ENCODE data around the gene HMBS.

The HMBS gene

GRCh38 chr11:119081682-119082260, 2.9 kb upstream of the HMBS start:
- Histone ChIP-seq H3K27me3 (ENCODE audit: control insufficient read depth, insufficient read depth, low read length) (no peaks in the 10 kb centered on the region), H3K36me3 (ENCODE audit: control insufficient read depth, insufficient read depth, low read length) (peaks cover 46% of the 10 kb centered on the region), H3K9ac (ENCODE audit: low read length) (no peak overlapping the region), H3K27ac (ENCODE audit: low read depth, low read length) (no peak overlapping the region), H3K4me1 (ENCODE audit: control insufficient read depth, insufficient read depth, low read length) (peaks cover 7% of the 10 kb centered on the region), H3K4me3 (ENCODE audit: low read length) (no peak overlapping the region)

- Histone ChIP-seq H3K27ac (ENCODE audit: low read depth, low read length) (peak overlapping the region; percentile 68), H3K9ac (ENCODE audit: low read length) (peak overlapping the region; percentile 85), H3K27me3 (ENCODE audit: control insufficient read depth, insufficient read depth, low read length) (no peaks in the 10 kb centered on the region), H3K36me3 (ENCODE audit: control insufficient read depth, insufficient read depth, low read length) (peaks cover 20% of the 10 kb centered on the region), H3K4me1 (ENCODE audit: control insufficient read depth, insufficient read depth, low read length) (peaks cover 7% of the 10 kb centered on the region), H3K4me3 (ENCODE audit: low read length) (peak overlapping the region; percentile 90)
Observed at GRCh38 chr11:119085437-119085847, 761 bp downstream of the HMBS start.

GRCh38 chr11:119087123-119087522, 2.4 kb downstream of the HMBS start:
- Histone ChIP-seq H3K27me3 (ENCODE audit: control insufficient read depth, insufficient read depth, low read length) (no peaks in the 10 kb centered on the region), H3K4me1 (ENCODE audit: control insufficient read depth, insufficient read depth, low read length) (peaks cover 7% of the 10 kb centered on the region), H3K27ac (ENCODE audit: low read depth, low read length) (no peak overlapping the region), H3K9ac (ENCODE audit: low read length) (no peak overlapping the region), H3K36me3 (ENCODE audit: control insufficient read depth, insufficient read depth, low read length) (peaks cover 9% of the 10 kb centered on the region), H3K4me3 (ENCODE audit: low read length) (no peak overlapping the region)

GRCh38 chr11:119087747-119088241, 3.1 kb downstream of the HMBS start:
- no peak overlapping the region for H3K4me3 ChIP-seq (ENCODE audit: low read length)
- peaks cover 10% of the 10 kb centered on the region for H3K4me1 ChIP-seq (ENCODE audit: control insufficient read depth, insufficient read depth, low read length)

GRCh38 chr11:119088406-119088805, 3.7 kb downstream of the HMBS start:
- Histone ChIP-seq H3K4me1 (ENCODE audit: control insufficient read depth, insufficient read depth, low read length) (peaks cover 12% of the 10 kb centered on the region), H3K27ac (ENCODE audit: low read depth, low read length) (no peak overlapping the region), H3K9ac (ENCODE audit: low read length) (no peak overlapping the region), H3K27me3 (ENCODE audit: control insufficient read depth, insufficient read depth, low read length) (no peaks in the 10 kb centered on the region), H3K4me3 (ENCODE audit: low read length) (no peak overlapping the region), H3K36me3 (ENCODE audit: control insufficient read depth, insufficient read depth, low read length) (peaks cover 8% of the 10 kb centered on the region)

More at GRCh38 chr11:119087747-119088241, 3.1 kb downstream of the HMBS start:
- H3K27me3 ChIP-seq (ENCODE audit: control insufficient read depth, insufficient read depth, low read length), result no peaks in the 10 kb centered on the region
- peaks cover 8% of the 10 kb centered on the region for H3K36me3 ChIP-seq (ENCODE audit: control insufficient read depth, insufficient read depth, low read length)
- no peak overlapping the region for H3K27ac ChIP-seq (ENCODE audit: low read depth, low read length)
- H3K9ac ChIP-seq (ENCODE audit: low read length), result no peak overlapping the region

- no peak overlapping the region for H3K9ac ChIP-seq (ENCODE audit: low read length)
- peaks cover 18% of the 10 kb centered on the region for H3K4me1 ChIP-seq (ENCODE audit: control insufficient read depth, insufficient read depth, low read length)
- no peaks in the 10 kb centered on the region for H3K27me3 ChIP-seq (ENCODE audit: control insufficient read depth, insufficient read depth, low read length)
- no peak overlapping the region for H3K27ac ChIP-seq (ENCODE audit: low read depth, low read length)
- H3K36me3 ChIP-seq (ENCODE audit: control insufficient read depth, insufficient read depth, low read length), result peaks cover 8% of the 10 kb centered on the region
- H3K4me3 ChIP-seq (ENCODE audit: low read length), result no peak overlapping the region
Observed at GRCh38 chr11:119089319-119089718, 4.6 kb downstream of the HMBS start.

- no peak overlapping the region for H3K9ac ChIP-seq (ENCODE audit: low read length)
Observed at GRCh38 chr11:119091178-119091577, 6.5 kb downstream of the HMBS start.

GRCh38 chr11:119091966-119092879, 7.5 kb downstream of the HMBS start:
- Histone ChIP-seq H3K36me3 (ENCODE audit: control insufficient read depth, insufficient read depth, low read length) (peaks cover 13% of the 10 kb centered on the region), H3K4me1 (ENCODE audit: control insufficient read depth, insufficient read depth, low read length) (peaks cover 14% of the 10 kb centered on the region), H3K27me3 (ENCODE audit: control insufficient read depth, insufficient read depth, low read length) (no peaks in the 10 kb centered on the region), H3K9ac (ENCODE audit: low read length) (no peak overlapping the region), H3K27ac (ENCODE audit: low read depth, low read length) (no peak overlapping the region), H3K4me3 (ENCODE audit: low read length) (no peak overlapping the region)

More at GRCh38 chr11:119091178-119091577, 6.5 kb downstream of the HMBS start:
- Histone ChIP-seq H3K27me3 (ENCODE audit: control insufficient read depth, insufficient read depth, low read length) (no peaks in the 10 kb centered on the region), H3K4me3 (ENCODE audit: low read length) (no peak overlapping the region), H3K27ac (ENCODE audit: low read depth, low read length) (no peak overlapping the region), H3K36me3 (ENCODE audit: control insufficient read depth, insufficient read depth, low read length) (peaks cover 8% of the 10 kb centered on the region), H3K4me1 (ENCODE audit: control insufficient read depth, insufficient read depth, low read length) (peaks cover 14% of the 10 kb centered on the region)

- H3K36me3 ChIP-seq (ENCODE audit: control insufficient read depth, insufficient read depth, low read length), result peaks cover 21% of the 10 kb centered on the region
- H3K27me3 ChIP-seq (ENCODE audit: control insufficient read depth, insufficient read depth, low read length), result no peaks in the 10 kb centered on the region
- peak overlapping the region; percentile 89 for H3K27ac ChIP-seq (ENCODE audit: low read depth, low read length)
- H3K4me3 ChIP-seq (ENCODE audit: low read length), result peak overlapping the region; percentile 96
- no peak overlapping the region for H3K9ac ChIP-seq (ENCODE audit: low read length)
- H3K4me1 ChIP-seq (ENCODE audit: control insufficient read depth, insufficient read depth, low read length), result peaks cover 14% of the 10 kb centered on the region
Observed at GRCh38 chr11:119092880-119093842, 8.5 kb downstream of the HMBS start.

- peaks cover 21% of the 10 kb centered on the region for H3K36me3 ChIP-seq (ENCODE audit: control insufficient read depth, insufficient read depth, low read length)
- H3K4me1 ChIP-seq (ENCODE audit: control insufficient read depth, insufficient read depth, low read length), result peaks cover 14% of the 10 kb centered on the region
- peak overlapping the region; percentile 63 for H3K9ac ChIP-seq (ENCODE audit: low read length)
Observed at GRCh38 chr11:119093942-119094815, 9.5 kb downstream of the HMBS start.

GRCh38 chr11:119094816-119095065, 10.1 kb downstream of the HMBS start:
- Histone ChIP-seq H3K4me3 (ENCODE audit: low read length) (peak overlapping the region; percentile 96), H3K27ac (ENCODE audit: low read depth, low read length) (peak overlapping the region; percentile 89), H3K4me1 (ENCODE audit: control insufficient read depth, insufficient read depth, low read length) (peaks cover 14% of the 10 kb centered on the region), H3K27me3 (ENCODE audit: control insufficient read depth, insufficient read depth, low read length) (no peaks in the 10 kb centered on the region), H3K9ac (ENCODE audit: low read length) (peak overlapping the region; percentile 71), H3K36me3 (ENCODE audit: control insufficient read depth, insufficient read depth, low read length) (peaks cover 21% of the 10 kb centered on the region)

More at GRCh38 chr11:119093942-119094815, 9.5 kb downstream of the HMBS start:
- Histone ChIP-seq H3K4me3 (ENCODE audit: low read length) (peak overlapping the region; percentile 96), H3K27me3 (ENCODE audit: control insufficient read depth, insufficient read depth, low read length) (no peaks in the 10 kb centered on the region), H3K27ac (ENCODE audit: low read depth, low read length) (peak overlapping the region; percentile 89)
